Fibroblast of lung (primary cell): ENCODE results near the gene NKG7.

Experiments used
- EZH2 ChIP-seq: IDR thresholded peaks from 2 replicates; pipeline ENCODE4 v1.5.1; 2012; ENCODE audit warnings: low read length, control low read depth, mild to moderate bottlenecking; ENCODE audit errors: missing control alignments
- TF ChIP-seq, protein P1 (sequence below), 2 donors: IDR thresholded peaks in 1 of 2; conservative IDR thresholded peaks in 1 of 2; 1 replicate in 1 of 2; 2 replicates in 1 of 2; pipeline ENCODE4 v1.5.1; 2011 to 2012; ENCODE audit warnings: low read length in 2 of 2, control low read depth in 1 of 2, inconsistent platforms in 1 of 2, low read depth in 1 of 2, mild to moderate bottlenecking in 1 of 2

- TF ChIP-seq EZH2 = no peak
- TF ChIP-seq, protein P1, sequence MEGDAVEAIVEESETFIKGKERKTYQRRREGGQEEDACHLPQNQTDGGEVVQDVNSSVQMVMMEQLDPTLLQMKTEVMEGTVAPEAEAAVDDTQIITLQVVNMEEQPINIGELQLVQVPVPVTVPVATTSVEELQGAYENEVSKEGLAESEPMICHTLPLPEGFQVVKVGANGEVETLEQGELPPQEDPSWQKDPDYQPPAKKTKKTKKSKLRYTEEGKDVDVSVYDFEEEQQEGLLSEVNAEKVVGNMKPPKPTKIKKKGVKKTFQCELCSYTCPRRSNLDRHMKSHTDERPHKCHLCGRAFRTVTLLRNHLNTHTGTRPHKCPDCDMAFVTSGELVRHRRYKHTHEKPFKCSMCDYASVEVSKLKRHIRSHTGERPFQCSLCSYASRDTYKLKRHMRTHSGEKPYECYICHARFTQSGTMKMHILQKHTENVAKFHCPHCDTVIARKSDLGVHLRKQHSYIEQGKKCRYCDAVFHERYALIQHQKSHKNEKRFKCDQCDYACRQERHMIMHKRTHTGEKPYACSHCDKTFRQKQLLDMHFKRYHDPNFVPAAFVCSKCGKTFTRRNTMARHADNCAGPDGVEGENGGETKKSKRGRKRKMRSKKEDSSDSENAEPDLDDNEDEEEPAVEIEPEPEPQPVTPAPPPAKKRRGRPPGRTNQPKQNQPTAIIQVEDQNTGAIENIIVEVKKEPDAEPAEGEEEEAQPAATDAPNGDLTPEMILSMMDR (conservative IDR thresholded peaks at IDR 0.05 in 1 of 2, IDR thresholded peaks at IDR 0.05 in 1 of 2; ENCODE audit: low read depth in 1 of 2, low read length in 2 of 2) = no peak
Measured at GRCh38 chr19:51392701-51393100, 20.2 kb upstream of the NKG7 start.
